GM19035 (cell line): ENCODE results near the gene RRP1B.

Experiments
- ATAC-seq: cut with Tn5 transposase; IDR thresholded peaks from one replicate; pipeline ENCODE4 v1.9.1; 2021; ENCODE audit not compliant: unreplicated experiment

RRP1B gene

DNA sequence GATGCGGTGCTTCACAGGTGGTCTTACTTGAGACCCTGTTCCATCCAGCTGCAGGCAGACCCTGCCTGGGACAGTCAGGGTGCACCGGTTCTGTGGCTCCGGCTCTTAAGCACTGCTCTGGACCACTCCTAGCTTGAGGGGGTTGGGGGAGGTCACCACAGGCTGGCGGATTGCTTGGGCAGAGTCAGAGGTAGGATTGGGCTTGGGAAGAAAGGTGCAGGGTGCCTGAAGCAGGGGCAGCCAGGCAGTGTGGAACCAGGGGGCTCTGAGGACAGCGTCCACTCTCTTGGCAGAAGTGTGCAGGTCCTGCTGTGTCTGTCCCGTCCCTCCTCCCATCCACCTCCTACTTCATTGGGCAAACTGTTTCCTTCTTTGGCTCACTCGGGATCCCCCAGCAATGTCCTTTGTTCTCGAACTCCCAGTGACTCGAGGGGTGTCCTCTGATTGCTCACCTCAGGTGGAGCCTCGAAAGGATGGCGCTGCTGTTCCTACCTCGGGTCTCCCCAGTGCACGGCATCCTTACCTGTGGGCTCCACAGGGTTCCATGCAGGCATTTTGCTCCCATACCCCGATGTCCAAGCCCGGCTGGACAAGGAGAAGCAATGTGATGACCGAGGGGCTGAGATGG, 61.3 kb downstream of the RRP1B start:
- ATAC-seq: no peak

DNA sequence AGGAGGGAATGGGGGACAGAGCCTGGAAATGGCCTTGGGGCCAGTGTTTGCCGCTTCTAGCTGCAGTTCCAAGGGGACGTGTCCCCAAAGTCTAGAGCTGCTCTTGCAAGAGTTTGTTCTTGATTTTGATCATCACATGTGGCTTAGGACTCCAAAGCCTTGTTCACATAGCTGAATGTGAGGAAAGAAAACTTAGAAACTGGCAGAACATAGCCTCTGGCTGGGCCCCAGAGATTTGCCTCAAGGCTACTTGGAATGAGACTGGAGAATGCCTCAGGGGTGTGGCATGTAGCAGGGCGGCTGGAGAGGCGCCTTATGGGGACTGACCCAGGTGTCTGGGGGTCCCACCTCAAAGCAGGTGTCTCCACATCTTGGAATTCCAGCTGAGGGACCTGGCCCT, 61.8 kb downstream of the RRP1B start:
- no peak for ATAC-seq

DNA sequence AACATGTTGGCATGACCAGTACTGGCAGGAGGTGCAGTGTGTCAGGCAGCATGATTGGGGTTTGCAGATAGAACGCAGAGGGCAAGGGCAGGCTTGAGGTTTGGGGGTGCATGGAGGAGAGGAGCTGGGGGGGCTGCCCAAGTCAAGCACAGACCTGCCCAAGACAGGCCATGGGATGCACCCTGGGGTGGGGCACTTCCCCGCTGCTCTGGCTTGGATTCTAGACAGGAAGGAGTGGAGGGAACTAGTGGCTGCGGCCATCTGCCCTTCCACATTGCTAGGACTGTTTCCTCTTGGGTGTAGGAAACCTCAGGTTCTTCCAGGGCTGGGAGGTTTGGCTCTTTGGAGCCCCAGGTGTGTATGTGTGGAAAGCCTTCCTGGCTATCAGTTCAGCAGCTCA, 62.6 kb downstream of the RRP1B start:
- ATAC-seq: no peak

DNA sequence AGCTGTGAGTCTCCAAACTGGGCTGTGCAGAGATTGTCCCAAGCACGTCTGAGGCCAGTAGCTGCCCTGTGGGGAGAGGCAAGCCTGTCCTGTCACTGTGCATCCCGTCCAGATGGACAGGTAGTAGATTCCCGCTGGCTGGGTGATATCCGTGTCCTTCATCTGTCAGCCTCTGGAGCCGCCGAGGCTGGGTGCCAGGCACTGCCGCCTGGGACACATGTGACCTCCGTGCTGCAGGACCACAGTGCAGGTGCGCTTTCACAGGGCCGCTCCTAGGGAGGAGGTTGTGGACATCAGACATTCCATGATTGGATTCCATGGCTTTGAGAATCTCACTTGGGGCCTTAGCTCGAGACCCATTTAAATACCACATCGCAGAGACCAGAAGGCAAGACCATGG, 64.3 kb downstream of the RRP1B start:
- ATAC-seq: no peak

DNA sequence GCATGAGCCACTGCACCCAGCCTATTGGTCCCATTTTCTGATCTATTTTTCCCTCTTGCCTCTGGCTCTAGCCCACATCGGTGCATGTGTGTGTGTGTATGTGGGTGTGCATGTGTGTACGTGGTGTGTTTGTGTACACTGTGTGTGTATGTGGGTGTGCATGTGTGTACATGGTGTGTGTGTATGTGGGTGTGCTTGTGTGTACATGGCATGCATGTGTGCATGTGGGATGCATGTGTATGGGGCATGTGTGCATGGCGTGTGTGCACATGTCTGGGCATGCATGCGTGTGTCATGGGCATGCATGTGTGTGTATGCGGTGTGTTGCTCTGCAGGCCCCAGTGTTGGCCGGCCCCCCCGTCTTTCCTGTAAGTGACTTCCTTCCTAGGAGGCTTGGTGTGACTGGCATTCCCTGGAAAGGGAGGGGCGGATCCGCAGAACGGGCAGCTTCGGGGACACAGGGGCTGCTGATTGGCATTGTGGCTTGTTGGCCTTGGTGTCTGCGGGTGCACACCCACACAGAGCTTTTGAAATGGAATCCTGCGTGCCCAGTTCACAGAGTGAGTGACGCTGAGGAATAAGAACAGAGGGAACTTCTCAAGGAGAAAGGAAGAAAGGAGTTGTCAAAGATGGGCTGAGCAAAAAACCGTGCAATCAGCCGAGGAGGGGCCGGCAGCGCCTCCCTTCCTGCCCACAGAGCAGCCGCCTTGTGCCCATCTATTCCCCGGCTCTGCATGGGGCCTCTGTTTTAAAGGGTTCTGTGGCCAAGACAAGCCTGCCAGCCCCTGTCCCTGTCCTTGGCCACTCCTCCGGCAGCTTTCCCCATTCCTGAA, 67.5 kb downstream of the RRP1B start:
- ATAC-seq: no peak

DNA sequence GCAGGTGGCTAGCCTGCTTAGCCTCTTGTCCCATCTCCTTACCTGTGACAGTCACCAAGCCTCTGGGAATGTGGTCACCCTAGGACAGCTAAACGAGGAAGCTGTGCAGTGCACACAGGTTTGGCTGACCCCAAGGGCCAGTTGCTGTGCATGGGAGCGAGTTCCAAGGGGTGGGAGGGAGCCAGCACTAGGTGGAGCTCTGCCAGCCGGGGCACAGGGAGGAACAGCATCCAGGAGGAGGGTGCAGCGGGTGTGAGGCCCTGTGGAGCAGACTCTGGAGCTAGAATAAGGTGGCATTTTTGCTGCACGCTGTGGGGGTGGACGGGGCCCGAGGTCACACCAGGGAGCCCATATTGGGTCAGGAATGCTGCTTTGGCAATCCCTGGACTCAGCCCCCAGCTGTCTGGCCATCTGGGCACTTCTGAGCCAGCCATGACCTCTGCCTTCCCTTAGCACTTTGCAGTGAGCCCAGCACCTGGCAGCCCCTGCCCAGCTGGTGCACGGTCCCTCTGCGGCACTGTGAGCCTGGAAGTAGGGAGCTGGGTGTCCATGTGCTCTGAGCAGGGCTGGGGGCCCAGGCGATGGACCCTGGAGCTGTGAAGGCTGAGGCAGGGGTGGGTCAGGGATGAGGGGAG, 68.3 kb downstream of the RRP1B start:
- ATAC-seq: no peak

DNA sequence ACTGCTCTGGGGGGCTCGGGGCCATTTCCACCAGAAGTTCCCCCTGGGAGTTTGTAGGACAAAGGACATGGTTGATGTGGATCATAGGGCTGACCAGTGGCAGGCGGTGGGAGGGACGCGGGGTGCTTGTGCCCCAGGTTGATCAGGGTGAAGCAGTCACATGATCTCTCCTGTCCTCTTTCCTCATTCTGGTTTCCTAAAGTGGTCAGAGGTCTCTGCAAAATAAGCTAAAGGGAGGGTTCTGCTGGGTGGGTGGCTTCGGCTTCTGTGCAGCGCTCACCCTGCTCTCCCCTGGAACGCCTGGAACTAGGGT, 68.8 kb downstream of the RRP1B start:
- no peak for ATAC-seq

DNA sequence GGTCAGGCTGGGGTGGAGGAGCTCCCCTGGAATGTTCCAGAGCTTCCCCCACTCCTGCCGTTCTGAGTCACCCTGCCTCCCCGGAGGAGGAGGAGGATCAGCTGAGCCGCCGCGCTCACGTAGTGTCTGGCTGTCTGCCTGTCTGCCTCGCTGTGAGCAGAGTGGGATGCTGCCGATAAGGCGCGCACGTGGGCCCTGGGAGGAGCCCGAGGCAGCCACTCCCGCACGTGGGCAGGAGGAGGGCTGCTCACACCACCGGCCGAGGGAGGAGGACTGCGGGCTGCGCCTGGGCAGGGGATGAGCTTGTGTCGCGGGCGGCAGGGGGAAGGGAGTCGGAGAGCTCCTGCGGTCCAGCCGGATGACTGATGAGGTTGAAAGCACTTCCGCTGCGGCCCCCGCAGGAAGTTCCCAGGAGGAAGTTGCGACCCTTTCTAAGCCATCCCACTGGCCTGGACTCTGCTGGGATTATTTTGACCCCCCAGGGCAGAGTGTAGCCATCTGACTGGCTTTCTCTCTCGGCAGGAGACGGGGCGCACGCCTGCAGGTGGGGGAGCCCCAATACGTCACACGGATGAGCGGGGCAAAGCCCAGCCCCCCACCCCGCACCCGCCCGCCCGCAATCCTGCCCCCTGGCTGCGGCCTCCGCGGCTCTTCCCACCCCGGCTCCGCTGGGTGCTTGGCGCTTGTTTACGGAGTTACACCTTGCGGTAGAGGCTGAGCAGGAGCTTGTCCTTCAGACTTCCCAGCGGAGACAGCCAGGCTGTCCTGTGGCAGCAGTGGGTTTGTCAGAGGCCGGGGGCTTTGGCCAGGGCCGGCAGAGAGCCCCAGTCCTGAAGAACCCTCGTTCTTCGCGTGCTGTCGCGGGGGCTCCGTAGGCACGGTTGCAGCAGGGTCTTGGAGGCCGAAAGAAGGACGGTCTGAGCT, 69.4 kb downstream of the RRP1B start:
- peak; percentile 69 for ATAC-seq

DNA sequence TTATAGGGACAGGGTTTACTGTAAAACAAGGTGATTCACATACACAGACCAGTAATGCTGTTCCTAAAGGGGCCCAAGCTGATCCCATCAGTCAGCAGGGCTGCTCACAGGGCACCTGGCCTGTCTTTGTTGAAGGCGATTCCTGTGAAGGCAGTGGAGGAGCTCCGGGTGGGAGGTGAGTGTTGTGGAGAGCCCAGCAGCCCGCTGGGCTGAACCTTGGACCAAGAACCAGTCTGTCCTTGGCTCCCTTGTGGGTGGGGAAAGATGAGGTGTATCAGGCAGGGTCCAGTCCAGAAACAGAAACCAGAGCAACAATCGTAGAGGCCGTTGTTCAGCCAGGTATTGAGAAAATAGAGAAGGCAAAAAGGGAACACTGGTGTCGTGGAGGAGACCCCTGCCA, 72.1 kb downstream of the RRP1B start:
- ATAC-seq: no peak

DNA sequence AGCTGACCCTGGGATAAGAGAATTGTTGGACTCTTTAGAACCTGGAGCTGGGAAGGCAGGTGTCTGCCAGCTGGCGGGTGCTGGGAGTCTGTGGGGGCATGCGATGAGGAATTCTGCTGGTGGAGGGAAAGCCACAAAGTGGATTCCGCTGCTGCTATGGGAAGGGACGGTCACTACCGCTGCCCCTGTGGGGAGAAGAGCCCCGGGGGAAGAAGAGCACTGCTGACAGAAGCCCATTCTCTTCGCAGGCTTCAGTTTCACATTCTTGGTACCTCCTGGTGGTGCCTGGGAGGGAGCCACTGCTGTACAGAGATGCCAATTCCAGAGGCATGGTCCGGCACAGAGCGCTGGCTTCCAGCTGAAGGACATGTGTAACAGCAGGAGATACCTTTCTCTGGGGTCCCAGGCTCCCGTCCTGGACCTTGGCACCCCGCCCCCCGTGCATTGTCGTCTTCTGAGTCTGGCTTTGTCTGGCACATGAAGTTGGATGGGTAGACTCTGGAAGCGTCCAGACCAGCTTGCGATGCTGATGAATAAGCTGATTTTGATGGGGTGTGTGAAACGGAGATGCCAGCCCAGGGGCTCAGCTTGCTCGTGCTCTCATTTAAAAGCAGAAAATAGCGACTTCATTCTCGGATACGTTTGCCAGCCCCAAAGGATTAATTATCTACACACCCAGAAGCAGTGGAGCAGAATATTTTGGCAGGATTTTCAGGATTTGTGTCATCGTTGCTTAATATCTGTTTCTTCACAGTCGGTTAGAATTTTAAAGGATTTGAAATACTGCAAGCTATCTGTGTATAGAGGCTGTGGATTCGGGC, 72.7 kb downstream of the RRP1B start:
- no peak for ATAC-seq

DNA sequence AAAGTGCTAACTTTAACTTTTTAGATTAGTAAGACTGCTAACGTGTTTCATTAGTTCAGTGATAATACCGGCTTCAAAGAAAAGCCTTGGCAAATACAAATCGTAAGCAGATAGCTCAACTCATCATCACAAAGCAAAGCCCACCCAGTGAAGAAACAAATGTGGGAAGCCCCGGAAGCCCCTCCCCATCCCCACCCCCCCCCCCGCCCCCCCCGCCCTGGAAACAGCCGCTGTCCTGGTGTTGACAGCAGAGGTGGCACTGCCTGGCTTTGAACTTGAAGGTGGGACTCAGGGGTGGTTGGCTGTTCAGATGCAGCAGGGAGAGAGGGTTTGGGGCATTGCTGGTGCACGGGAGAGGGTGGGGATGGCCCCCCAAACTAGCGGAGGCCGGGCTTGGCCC, 73.7 kb downstream of the RRP1B start:
- no peak for ATAC-seq

DNA sequence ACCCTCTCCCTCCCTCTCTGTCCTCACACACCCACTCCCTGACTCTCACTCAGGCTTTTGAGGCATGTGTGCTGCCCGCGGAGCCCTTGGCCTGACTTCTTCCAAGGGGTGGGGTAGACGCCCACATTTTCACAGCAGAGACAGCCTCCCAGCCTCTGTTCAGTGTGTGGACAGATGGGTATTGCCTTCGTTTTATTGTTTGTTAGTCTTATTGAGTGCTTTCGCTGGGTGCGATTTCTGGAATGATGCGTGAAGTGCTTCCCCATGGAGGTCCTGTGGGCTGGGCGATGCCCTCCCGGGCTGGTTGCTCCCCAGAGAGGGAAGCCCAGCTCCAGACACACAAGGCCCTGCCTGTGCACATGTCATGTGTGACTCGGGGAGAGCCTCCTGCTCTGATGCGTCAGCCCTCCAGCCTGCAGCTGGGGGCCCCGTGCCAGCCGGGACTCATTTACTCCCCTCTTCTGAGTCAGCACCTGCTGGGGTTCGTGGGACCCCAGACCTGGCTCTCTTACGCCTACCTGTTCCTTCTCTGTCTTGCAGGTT, 74.2 kb downstream of the RRP1B start:
- no peak for ATAC-seq

DNA sequence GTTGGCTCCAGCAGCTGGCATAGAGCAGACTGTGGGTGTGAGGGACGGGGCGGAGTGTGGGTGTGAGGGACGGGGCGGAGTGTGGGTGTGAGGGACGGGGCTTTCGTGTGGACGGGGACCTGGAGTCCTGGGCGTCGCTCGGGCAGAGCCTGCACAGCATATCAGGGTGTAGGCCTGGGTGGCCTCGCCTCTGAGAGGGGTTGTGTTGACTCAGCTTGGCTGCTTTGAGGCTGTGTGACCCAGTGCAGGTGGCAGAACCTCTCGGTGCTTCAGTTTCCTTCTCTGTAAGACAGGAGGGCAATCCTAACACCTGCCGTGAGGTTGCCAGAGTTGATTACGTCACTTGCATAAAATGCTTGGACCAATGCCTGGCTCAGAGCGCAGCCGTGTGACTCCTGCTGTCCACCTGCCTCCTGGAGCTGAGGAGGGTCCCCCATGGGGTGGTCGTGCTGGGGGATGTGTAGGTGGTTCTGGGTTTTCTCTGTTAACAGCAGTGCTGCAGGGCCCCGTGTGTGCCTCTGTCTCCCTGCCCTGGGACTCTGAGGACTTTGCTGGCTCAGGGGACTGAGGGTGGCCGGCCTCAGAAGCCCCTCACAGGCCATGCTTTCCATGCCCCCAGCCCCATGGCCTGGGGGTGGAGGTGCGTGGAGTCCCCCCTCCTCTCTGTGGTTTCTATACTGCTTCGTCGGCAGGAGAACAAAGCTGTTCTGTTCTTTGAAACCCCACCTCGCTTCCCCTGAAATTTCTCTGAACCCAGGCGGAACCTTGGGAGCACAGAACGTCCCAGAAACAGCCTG, 75.0 kb downstream of the RRP1B start:
- no peak for ATAC-seq

DNA sequence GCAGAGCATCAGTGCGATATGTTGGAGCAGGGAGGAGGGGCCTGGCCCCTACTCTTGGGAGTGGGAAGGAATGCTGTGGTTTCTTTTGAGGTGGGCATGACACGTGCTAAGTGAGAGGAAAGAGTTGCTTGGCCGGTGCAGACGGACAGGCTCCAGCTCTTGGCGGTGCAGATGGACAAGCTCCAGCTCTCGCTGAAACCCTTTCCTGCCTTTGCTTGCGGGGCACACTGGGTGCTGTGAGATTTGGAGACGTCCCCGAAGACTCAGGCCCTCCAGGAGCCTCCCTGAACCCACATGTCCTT, 75.5 kb downstream of the RRP1B start:
- ATAC-seq: no peak

DNA sequence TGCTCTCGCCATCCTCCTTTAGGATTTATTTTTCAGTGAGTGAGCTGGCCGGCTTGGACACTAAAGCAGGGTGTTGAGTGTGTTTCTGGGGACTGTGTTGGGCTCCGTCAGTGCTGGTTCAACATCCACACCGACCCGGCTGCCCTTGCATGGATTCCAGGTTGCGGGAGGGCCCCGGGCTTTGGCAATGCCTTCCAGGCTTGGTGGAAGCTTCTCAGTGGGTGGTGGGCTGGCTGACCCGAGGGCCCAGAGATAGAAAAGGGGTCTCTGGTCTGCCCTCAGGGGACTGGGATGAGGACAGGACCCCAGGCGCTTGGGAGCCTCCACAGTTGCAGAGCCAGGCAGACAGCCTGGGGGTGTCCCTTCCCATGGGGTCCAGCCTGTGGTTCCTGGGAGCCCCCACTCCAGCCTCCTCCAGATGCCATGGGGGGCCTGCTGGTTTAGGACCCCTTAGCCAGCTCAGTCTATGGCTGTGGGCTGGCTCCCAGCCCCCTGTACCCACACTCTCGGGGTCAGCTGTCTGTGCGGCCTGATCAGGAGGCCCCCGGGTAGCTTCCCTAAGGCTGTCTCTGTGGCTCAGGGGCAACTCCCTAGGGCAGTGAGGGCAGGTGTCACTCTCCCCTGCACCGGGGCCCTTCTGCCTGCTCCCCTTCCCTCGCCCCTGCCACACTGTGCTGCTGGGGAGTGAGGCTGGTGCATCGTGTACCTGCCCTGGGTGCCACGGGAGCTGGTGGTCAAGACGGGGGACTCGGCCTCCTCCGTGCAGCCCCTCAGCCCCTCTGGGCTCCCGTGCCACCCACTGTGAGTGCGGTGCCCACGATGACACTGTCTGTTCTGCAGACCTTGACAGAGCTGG, 76.1 kb downstream of the RRP1B start:
- no peak for ATAC-seq

DNA sequence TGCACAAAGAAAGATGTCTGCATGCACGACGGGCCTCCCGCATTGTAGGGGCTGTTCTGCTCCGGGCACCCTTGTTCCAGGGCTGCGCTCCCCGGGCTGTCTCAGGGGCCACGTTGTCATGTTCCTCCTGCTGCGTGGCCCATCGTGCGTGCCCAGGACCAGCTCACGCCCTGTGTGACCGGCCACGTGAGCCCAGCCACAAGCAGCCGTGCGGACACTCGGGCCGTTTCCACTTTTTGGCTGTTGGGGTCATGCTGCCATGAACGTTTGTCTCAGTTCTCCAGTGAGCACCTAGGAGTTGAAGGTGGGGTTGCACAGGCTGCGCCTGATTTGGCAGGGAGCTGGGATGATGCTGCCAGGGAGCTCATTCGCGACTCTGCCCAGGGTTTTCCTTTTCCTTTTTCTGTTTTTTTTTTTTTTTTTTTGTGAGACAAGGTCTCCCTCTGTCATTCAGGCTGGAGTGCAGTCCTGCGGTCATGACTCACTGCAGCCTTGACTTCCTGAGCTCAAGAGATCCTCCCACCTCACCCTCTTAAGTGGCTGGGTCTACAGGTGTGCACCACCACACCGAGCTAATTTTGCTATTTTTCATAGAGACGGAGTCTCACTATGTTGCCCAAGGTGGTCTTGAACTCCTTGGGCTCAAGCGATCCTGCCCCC, 77.0 kb downstream of the RRP1B start:
- ATAC-seq: no peak

DNA sequence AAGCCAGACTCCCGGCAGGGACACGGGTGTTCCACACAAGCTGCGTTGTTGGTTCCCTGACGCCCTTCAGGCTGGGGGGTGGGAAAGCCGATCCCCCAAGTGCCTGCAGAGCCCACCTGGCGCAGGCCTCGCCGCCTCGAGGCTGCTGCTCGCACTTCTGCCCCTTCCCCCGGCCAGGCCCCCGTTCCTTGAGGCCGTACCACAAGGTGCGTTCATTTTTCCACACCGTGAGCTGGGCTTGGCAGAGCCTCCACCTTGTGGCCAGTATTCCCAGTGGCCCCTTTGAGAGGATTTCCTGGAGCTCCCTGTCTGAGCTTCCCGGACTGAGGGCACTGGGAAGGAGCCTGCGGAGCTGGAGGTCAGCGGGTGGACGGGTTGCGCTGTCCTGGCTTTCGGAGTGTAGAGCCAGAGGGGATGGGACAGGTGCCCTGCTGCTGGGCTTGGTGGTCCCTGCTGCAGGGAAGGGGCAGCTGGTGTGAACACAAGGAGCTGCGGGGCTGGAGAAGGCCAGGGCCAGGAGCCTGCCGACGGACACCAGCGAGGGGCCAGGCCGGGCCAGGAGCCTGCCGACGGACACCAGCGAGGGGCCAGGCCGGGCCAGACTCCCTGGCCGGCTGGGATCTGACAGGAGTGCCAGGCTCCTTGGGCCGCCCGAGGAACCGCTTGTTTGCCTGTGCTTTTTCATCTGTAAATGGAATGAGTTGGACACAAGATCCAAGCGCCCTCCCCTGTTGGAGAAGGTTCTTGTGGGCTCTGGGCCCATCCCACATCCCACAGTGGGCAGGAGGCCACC, 78.0 kb downstream of the RRP1B start:
- no peak for ATAC-seq
